Central memory CD4-positive, alpha-beta T cell (primary cell): Measurements from ENCODE around the gene ACAP3.
"Not testable (repeated sequence)": the region's sequence is repeated elsewhere in the genome, so short reads cannot be mapped to it uniquely, and the experiment has no call there.

Experiments
- DNase-seq: peaks from one replicate; pipeline ENCODE4 v3.0.0; 2022

The ACAP3 gene

DNA sequence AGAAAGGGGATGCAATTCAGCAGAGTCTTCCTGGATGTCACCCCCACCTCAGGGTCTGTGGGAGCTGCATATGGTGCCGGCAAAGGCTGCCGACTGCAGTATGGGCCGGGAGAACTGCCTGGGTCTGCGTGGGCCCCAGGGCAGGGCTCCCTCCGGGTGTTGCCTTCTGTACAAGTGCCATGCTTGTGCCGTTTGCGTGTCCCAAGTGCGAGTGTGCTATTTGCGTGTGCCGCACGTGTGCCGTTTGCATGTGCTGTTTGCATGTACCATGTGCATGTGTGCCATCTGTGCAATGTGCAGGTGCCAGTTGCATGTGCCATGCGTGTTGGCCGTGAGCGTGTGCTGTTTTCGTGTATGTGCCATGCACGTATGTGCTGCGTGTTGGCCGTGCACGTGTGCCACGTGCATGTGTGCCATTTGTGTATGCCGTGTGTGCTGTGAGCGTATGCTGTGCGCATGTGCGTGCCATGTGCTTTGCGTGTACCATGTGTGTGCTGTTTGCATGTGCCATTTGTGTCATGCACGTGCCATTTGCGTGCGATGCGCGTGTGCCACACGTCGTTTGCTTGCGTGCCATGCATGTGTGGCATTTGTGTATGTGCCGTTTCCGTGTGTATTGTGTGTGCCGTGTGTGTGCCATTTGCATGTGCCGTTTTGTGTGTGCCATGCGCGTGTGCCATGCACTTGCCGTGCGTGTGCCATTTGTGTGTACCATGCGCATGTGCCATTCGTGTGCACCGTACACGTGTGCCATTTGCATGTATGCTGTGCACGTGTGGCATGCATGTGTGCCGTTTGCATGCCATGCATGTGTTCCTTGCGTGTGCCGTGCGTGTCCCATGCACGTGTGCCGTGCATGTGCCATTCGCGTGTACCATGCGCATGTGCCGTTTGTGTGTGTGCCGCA is 21.8 kb upstream of the ACAP3 start:
- no peak for DNase-seq

- DNase-seq: no peak
Measured at GRCh38 chr1:1328254-1328653, 20.5 kb upstream of the ACAP3 start.

- no peak for DNase-seq
Measured at GRCh38 chr1:1327291-1327690, 19.6 kb upstream of the ACAP3 start.

DNA sequence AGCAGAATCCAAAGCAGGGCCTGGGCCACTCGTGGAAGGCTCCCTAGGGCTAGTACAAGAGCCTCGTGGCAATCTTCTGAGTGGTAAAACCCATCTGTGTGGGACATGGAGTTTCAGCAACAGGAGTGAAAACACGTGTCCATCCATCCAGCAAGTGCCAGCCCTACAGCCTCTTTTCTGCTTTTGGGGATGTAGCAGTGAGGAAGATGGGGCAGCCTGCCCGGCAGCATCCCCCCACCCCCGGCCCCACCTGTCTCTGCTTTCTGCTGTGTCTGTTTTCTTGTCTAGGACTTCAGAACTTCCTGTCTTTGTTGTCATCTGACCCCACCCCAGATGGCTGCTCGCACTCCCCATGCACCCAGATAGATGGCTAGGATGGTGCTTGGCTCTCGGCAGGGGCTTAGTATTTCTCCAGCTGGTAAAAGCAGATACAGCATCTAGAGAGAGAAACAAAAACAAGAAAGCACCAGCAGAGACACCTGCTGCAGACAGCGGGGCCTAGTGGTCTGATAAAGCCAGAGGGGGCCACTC is 18.4 kb upstream of the ACAP3 start:
- DNase-seq: no peak

GRCh38 chr1:1325288-1326074 is 17.8 kb upstream of the ACAP3 start:
- no peak for DNase-seq

DNA sequence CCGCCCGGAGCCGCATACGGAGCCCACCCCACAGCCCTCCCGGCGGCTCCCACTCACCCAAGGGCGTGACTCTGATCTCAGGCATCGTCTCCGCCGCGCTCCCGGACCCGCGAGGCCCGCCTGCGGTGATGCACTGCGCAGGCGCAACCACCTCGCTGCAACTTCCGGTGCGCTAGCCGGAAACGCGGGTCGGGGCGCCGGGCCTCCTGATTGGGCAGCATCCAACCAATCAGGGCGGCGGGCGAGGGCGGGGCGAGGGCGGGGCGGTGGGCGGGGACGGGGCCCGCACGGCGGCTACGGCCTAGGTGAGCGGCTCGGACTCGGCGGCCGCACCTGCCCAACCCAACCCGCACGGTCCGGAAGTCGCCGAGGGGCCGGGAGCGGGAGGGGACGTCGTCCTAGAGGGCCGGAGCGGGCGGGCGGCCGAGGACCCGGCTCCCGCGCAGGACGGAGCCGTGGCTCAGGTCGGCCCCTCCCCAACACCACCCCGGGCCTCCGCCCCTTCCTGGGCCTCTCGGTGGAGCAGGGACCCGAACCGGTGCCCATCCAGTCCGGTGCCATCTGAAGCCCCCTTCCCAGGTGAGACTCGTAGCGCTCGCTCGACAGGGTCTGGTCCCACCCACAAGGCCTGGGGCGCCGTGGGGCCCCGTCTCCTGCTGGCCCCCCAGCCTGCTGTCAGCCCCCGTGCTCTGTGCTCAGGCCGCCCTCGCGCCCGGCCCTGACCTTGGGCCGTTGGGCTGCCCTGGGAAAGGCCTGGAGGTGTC is 17.0 kb upstream of the ACAP3 start, which contains the start of the genes CPTP and INTS11:
CPTP (plus strand) TSS at position 279 of the 764 bp plus-strand sequence. CDS start 2,109 bp downstream, outside the sequence.
INTS11 (minus strand) TSS at position 137 of the 764 bp plus-strand sequence; CDS start at position 85, 52 bp downstream.
- DNase-seq: peak; percentile 95

DNA sequence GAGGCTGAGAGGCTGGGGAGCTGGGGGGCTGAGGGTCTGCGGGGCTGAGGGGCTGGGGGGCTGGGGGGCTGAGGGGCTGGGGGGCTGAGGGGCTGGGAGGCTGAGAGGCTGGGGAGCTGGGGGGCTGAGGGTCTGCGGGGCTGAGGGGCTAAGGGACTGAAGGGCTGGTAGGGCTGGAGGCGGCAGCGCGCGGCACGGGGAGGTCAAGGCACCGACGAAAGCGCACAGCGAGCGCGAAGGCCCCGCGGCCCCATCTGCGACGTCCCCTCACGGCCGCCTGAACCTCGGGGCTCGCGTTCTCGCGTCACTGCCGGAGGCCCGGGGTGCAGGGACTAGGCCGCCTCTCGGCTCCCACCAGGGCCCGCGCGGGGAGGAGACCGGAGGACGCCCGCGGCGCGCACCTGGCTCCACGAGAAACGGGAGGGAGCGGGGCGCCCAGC is 16.4 kb upstream of the ACAP3 start:
- no peak for DNase-seq

- DNase-seq: no peak
Measured at GRCh38 chr1:1322952-1323351, 15.2 kb upstream of the ACAP3 start.

GRCh38 chr1:1322418-1322817 is 14.7 kb upstream of the ACAP3 start:
- no peak for DNase-seq

DNA sequence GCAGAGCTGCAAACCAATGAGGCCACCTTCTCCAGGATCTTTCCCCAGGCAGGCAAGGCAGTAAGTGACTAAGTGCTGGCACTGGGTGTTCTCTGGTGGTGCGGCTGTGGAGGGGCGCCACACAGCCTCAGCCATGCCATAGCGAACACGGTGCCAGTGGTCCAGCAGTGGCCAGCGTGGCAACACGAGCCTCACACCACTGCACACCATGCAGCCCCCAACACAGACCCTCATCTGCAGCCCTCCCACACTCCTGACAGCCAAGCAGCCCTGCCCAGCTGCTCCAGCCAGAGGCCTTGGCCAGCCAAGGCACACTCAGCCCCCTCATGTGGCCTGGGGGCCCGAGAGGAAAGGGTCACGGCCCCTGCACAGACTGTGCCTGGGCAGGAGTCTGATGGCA is 13.7 kb upstream of the ACAP3 start:
- DNase-seq: no peak

DNA sequence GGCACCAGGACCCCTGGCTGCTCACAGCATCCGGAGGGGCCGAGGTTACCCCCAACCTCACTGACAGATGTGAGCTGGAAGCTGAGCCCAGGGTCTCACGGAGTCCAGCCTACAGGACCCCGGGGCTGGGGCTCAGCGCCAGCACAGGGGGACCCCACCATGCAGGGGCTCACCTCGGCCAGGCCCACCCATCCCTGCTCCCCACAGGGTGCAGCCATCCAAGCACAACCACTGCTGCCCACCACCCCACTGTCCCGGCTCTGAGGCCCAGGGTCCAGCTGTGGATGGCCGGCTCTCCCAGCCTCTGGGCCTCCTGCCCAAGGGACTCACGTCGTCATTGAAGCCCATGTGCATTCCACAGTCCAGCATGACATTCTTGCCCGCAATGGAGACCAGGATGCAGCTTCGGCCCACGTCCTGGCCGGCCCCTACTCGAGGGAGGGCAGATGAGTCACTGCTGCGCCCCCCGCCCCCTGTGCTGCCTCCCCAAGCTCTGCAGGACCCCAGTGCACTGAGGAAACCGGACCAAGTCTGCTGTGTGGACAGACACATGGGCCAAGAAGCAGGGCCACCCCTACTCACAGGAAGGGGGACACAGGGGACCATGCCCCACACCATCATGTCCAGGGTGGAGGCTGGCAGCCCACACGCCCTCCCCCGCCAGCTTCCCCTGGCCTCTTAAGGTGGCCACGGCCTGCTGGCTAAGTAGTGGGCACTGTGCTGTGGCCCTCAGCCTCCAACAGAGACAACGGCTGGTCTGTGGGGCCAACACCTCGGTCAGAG is 13.1 kb upstream of the ACAP3 start:
- no peak for DNase-seq

DNA sequence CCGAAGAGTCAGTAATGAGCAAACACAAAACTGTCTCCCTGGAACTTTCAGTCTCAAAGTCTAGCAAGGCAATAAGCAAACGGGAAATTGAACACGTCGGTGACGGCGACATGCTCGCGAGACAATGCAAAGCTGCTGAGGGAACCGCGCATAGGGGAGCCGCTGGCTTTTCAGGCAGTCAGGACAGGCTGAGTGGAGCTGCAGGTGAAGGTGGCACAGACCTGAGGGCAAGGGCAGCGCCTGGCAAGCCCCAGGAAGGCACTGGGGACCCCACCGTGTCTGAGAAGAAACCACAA is 11.9 kb upstream of the ACAP3 start:
- no peak for DNase-seq

- no peak for DNase-seq
Measured at GRCh38 chr1:1318777-1319645, 11.3 kb upstream of the ACAP3 start.

- DNase-seq: no peak
Measured at GRCh38 chr1:1318131-1318652, 10.5 kb upstream of the ACAP3 start.

DNA sequence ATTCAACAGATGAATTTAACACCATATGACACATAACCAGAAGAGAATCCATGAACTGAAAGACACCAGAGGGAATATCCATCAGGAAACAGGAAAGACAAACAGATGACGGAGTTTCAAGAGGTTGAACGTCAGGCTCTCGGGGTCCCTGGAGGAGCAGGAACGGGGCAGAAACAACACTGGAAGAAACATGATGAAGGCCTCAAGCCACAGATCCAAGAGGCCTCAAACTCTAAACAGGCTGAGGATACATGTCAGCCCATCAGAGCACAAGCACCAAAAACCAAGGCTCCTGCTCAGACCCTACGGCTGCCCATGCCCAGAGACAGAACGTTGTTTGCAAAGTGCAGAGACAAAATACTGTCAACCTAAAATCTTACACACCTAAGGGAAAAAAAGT is 9.7 kb upstream of the ACAP3 start:
- no peak for DNase-seq

DNA sequence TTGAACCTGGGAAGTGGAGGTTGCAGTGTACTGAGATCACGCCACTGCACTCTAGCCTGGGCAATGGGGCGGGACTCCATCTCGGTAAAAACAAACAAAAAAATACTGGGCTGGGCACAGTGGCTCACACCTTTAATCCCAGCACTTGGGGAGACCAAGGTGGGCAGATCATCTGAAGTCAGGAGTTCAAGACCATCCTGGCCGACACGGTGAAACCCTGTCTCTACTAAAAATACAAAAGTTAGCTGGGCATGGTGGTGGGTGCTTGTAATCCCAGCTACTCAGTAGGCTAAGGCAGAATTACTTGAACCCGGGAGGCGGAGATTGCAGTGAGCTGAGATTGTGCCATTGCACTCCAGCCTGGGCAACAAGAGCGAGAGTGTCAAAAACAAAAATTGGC is 8.5 kb upstream of the ACAP3 start:
- not testable (repeated sequence) for DNase-seq

DNA sequence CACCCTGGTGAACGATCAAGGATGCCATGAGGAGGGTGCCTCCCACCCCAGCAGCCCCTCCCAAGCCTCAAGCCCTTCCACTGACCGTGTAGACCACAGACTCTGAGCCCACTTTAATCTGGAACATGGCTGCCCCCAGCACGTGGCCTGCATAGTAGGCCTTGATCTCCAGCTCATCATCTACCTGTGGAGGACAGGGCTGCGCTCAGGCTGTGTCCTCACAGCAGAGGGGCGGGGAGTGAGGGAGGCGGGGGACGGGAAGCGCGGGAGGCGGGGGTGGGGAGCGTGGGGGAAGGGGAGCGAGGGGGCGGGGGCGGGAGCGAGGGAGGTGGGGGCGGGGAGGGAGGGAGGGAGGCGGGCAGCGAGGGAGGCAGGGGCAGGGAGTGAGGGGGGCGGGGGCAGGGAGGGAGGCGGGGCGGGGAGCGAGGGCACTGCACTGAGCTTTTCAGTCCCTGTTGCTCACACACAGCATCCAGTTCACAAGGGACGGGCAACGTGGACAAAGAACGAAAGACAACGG is 7.8 kb upstream of the ACAP3 start:
- DNase-seq: no peak

DNA sequence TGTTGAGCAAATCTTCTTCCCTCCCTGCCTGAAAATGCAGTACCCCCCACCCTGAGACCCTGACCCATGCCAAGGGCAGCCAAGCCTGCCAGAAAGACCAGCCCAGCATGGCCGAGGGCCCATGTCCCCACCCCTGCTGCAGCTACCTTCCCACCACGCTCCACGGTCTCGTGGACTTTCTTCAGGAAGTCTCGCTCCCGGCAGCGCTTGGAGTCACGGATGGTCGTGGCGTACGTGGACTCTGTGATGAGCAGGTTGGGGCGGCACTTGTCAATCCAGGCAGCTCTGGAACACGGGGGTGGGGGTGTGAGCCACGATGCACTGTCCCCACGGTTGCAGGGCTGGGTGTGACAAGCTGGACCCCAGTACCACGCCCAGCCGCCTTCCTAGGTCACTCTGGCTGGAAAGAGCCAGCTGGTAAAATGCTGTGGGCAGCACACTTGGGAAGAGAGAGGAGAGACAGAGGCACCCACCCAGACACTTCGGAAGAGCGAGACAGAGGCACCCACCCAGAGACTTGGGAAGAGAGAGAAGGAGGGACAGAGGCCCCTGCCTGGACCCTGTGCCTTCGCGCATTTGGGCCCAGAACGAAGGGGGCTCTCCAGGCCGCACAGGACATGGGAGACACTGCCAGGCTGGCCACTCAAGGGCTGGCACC is 7.1 kb upstream of the ACAP3 start:
- DNase-seq: no peak

- DNase-seq: no peak
Measured at GRCh38 chr1:1314237-1314586, 6.5 kb upstream of the ACAP3 start.
